GM12878 (cell line): ENCODE measurements around the gene TNFSF13. TPM values are rescaled to one million over a fixed set of nuclear protein-coding genes. Genes with fewer than 3 reads are reported as not detected.
A peak's percentile ranks its signal among the peaks of the same experiment; 100 is the strongest.

ENCODE experiments used
- ATAC-seq: fragments of 200-7000 bp; cut with Tn5 transposase; 3 replicates; pipeline ENCODE4 v1.9.1; 2020; ENCODE audit warnings: mild to moderate bottlenecking, moderate library complexity
- BruUV-seq: library from RNA; stranded (reverse); fragments of 400-500 nt; replicated peaks from 2 replicates; lab custom pipeline; 2021; lab: Mats Ljungman, UMichigan
- CTCF ChIA-PET: fragments of 300-600 bp; sonication (Branson Sonifier 250); formaldehyde crosslinking; extraction: SDS; loops from one replicate; lab custom pipeline; 2021; ENCODE audit warnings: inconsistent platforms; lab: Yijun Ruan, JAX
- POLR2A ChIA-PET: fragments of 350-600 bp; formaldehyde crosslinking; extraction: SDS; loops from one replicate; lab custom pipeline; 2021; ENCODE audit warnings: inconsistent platforms; lab: Charles Lee
- RAD21 ChIA-PET: fragments of 300-600 bp; sonication (Branson Sonifier 250); formaldehyde crosslinking; loops from one replicate; lab custom pipeline; 2023; ENCODE audit warnings: antibody characterized with exemption; ENCODE audit not compliant: unreplicated experiment; lab: Charles Lee
- SMC1A ChIA-PET: fragments of 300-600 bp; sonication (Branson Sonifier 250); formaldehyde crosslinking; loops from one replicate; lab custom pipeline; 2023; ENCODE audit not compliant: unreplicated experiment, uncharacterized antibody; lab: Charles Lee
- DNase-seq: peaks from one replicate; pipeline ENCODE4 v3.0.0-alpha.2; 2011; ENCODE audit warnings: low read depth, low spot score
- FAIRE-seq: peaks from 3 replicates; lab custom pipeline; 2011; peaks lifted over from hg19 to GRCh38; lab: Jason Lieb, UNC
- H2AFZ ChIP-seq: 2 replicates; pipeline ENCODE4 v1.6.0; 2011; ENCODE audit warnings: low read depth, low read length, control low read depth; ENCODE audit not compliant: control insufficient read depth
- H3K27ac ChIP-seq: 2 replicates; pipeline ENCODE4 v1.5.1; 2011; ENCODE audit warnings: control low read depth; ENCODE audit not compliant: control insufficient read depth, insufficient read depth
- H3K27me3 ChIP-seq, 2 experiments: replicated peaks in 1 of 2; 2 replicates each; pipeline versions ENCODE4 v1.6.0 to v1.6.1; 2011; ENCODE audit warnings: low read length in 1 of 2; ENCODE audit not compliant: control insufficient read depth in 2 of 2, insufficient read depth in 2 of 2
- H3K36me3 ChIP-seq, 2 experiments: 2 replicates each; pipeline ENCODE4 v1.5.1; 2011; ENCODE audit warnings: low read length in 1 of 2; ENCODE audit not compliant: control insufficient read depth in 2 of 2, insufficient read depth in 2 of 2
- H3K4me1 ChIP-seq: 2 replicates; pipeline ENCODE4 v1.6.1; 2011; ENCODE audit warnings: mild to moderate bottlenecking, low read length, moderate library complexity, mixed read lengths; ENCODE audit not compliant: control insufficient read depth, insufficient read depth
- H3K4me2 ChIP-seq: 2 replicates; pipeline ENCODE4 v1.6.0; 2011; ENCODE audit warnings: control low read depth; ENCODE audit not compliant: control insufficient read depth, insufficient read depth
- H3K4me3 ChIP-seq: fragments of 200-600 bp; sonication (generic); 2 replicates; pipeline ENCODE4 v1.5.1; 2016
- H3K79me2 ChIP-seq: 2 replicates; pipeline ENCODE4 v1.6.0; 2011; ENCODE audit warnings: low read length; ENCODE audit not compliant: control insufficient read depth, insufficient read depth
- H3K9ac ChIP-seq: 2 replicates; pipeline ENCODE4 v1.8.0; 2011; ENCODE audit warnings: low read length, control low read depth, mixed read lengths; ENCODE audit not compliant: control insufficient read depth, insufficient read depth
- H3K9me3 ChIP-seq: replicated peaks from 3 replicates; pipeline ENCODE4 v1.5.1; 2011; ENCODE audit warnings: mild to moderate bottlenecking, low read length; ENCODE audit not compliant: control insufficient read depth, insufficient read depth
- H4K20me1 ChIP-seq: 2 replicates; pipeline ENCODE4 v1.6.0; 2011; ENCODE audit not compliant: control insufficient read depth, insufficient read depth
- BRCA1 ChIP-seq: IDR thresholded peaks from 2 replicates; pipeline ENCODE4 v1.6.1; 2011; ENCODE audit warnings: low read depth, low read length, improper control_type of control experiment
- HDGF ChIP-seq: fragments of 450-650 bp; IDR thresholded peaks from 2 replicates; pipeline ENCODE4 v1.6.1; 2016; ENCODE audit warnings: antibody characterized with exemption
- PML ChIP-seq: IDR thresholded peaks from 2 replicates; pipeline ENCODE4 v1.6.1; 2012; ENCODE audit warnings: low read length, inconsistent platforms
- TAF1 ChIP-seq: IDR thresholded peaks from 2 replicates; pipeline ENCODE4 v1.6.1; 2011; ENCODE audit warnings: mild to moderate bottlenecking, low read depth, low read length, borderline replicate concordance
- WGBS: methylation state at CpG from one replicate; pipeline ENCODE4 v1.1.6; 2016; ENCODE audit warnings: low lambda C conversion rate; ENCODE audit not compliant: insufficient replicate concordance, insufficient coverage; ENCODE audit errors: missing lambda C conversion rate; 5-methylcytosine and 5-hydroxymethylcytosine counted together
- in situ Hi-C: fragments of 300-500 bp; cut with MboI; formaldehyde crosslinking; loops from 9 replicates; pipeline ENCODE4 v1.14.3; 2018; ENCODE audit warnings: mixed read lengths
- intact Hi-C: fragments of 100-400 bp; cut with micrococcal nuclease; formaldehyde crosslinking; loops from one replicate; pipeline ENCODE4 v1.14.2; 2022; ENCODE audit not compliant: unreplicated experiment
- polyA plus RNA-seq, 11 experiments: library from polyadenylated mRNA; depleted of rRNA in 4 of 11; unstranded in 6 of 11; stranded (reverse) in 5 of 11; fragments of >200 nt; fragmentation: Nextera tagmentation in 4 of 11; fragmentation: Illumina TruSeq in 1 of 11; extraction: Ambion mirVana in 4 of 11; extraction: Trizol in 1 of 11; gene quantifications; 1 replicate in 1 of 11; 2 replicates in 10 of 11; pipeline versions ENCODE4 v1.2.1 to v1.2.3, GENCODE V29; 2011 to 2016; ENCODE audit warnings: inconsistent platforms in 2 of 11, missing spikeins in 2 of 11, low read depth in 1 of 11
- total RNA-seq, 4 experiments: library from RNA; depleted of rRNA in 3 of 4; stranded (reverse); fragments of >200 nt in 3 of 4; fragmentation: Illumina TruSeq in 1 of 4; extraction: Trizol in 1 of 4; gene quantifications; 2 replicates each; pipeline versions ENCODE4 v1.2.1 to v1.2.3, GENCODE V29; 2013 to 2021
- TF ChIP-seq, protein P1 (sequence below): fragments of 150-350 bp; IDR thresholded peaks from 2 replicates; pipeline ENCODE4 v1.6.1; 2016; ENCODE audit warnings: low read depth, low read length
- TF ChIP-seq, protein P2 (sequence below): fragments of 450-650 bp; IDR thresholded peaks from 2 replicates; pipeline ENCODE4 v1.6.1; 2016; ENCODE audit warnings: mild to moderate bottlenecking, moderate library complexity, borderline replicate concordance
- TF ChIP-seq, protein P3 (sequence below): fragments of 450-650 bp; IDR thresholded peaks from 2 replicates; pipeline ENCODE4 v1.6.1; 2017; ENCODE audit warnings: mild to moderate bottlenecking

The TNFSF13 gene
- total and polyA plus RNA-seq, 10 of the 15 experiments (the other 5 are each of a cell fraction or from before 2014, with no cell fraction given), result 0.56 to 14.6 (median 9.7) TPM

DNA sequence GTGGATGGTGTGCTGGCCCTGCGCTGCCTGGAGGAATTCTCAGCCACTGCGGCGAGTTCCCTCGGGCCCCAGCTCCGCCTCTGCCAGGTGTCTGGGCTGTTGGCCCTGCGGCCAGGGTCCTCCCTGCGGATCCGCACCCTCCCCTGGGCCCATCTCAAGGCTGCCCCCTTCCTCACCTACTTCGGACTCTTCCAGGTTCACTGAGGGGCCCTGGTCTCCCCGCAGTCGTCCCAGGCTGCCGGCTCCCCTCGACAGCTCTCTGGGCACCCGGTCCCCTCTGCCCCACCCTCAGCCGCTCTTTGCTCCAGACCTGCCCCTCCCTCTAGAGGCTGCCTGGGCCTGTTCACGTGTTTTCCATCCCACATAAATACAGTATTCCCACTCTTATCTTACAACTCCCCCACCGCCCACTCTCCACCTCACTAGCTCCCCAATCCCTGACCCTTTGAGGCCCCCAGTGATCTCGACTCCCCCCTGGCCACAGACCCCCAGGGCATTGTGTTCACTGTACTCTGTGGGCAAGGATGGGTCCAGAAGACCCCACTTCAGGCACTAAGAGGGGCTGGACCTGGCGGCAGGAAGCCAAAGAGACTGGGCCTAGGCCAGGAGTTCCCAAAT, 1.3 kb upstream of the TNFSF13 start:
- intact Hi-C loops, result no loop called here
- peak overlapping the region; percentile 84; the same call in 1 of the 2 replicates for H3K27ac ChIP-seq

More for the DNA sequence above, 1.3 kb upstream of the TNFSF13 start:
- TF ChIP-seq, protein P1, sequence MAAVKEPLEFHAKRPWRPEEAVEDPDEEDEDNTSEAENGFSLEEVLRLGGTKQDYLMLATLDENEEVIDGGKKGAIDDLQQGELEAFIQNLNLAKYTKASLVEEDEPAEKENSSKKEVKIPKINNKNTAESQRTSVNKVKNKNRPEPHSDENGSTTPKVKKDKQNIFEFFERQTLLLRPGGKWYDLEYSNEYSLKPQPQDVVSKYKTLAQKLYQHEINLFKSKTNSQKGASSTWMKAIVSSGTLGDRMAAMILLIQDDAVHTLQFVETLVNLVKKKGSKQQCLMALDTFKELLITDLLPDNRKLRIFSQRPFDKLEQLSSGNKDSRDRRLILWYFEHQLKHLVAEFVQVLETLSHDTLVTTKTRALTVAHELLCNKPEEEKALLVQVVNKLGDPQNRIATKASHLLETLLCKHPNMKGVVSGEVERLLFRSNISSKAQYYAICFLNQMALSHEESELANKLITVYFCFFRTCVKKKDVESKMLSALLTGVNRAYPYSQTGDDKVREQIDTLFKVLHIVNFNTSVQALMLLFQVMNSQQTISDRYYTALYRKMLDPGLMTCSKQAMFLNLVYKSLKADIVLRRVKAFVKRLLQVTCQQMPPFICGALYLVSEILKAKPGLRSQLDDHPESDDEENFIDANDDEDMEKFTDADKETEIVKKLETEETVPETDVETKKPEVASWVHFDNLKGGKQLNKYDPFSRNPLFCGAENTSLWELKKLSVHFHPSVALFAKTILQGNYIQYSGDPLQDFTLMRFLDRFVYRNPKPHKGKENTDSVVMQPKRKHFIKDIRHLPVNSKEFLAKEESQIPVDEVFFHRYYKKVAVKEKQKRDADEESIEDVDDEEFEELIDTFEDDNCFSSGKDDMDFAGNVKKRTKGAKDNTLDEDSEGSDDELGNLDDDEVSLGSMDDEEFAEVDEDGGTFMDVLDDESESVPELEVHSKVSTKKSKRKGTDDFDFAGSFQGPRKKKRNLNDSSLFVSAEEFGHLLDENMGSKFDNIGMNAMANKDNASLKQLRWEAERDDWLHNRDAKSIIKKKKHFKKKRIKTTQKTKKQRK, result no peak
- TF ChIP-seq TAF1 (no peak), PML (no peak), BRCA1 (no peak), HDGF (no peak)
- TF ChIP-seq, protein P2, sequence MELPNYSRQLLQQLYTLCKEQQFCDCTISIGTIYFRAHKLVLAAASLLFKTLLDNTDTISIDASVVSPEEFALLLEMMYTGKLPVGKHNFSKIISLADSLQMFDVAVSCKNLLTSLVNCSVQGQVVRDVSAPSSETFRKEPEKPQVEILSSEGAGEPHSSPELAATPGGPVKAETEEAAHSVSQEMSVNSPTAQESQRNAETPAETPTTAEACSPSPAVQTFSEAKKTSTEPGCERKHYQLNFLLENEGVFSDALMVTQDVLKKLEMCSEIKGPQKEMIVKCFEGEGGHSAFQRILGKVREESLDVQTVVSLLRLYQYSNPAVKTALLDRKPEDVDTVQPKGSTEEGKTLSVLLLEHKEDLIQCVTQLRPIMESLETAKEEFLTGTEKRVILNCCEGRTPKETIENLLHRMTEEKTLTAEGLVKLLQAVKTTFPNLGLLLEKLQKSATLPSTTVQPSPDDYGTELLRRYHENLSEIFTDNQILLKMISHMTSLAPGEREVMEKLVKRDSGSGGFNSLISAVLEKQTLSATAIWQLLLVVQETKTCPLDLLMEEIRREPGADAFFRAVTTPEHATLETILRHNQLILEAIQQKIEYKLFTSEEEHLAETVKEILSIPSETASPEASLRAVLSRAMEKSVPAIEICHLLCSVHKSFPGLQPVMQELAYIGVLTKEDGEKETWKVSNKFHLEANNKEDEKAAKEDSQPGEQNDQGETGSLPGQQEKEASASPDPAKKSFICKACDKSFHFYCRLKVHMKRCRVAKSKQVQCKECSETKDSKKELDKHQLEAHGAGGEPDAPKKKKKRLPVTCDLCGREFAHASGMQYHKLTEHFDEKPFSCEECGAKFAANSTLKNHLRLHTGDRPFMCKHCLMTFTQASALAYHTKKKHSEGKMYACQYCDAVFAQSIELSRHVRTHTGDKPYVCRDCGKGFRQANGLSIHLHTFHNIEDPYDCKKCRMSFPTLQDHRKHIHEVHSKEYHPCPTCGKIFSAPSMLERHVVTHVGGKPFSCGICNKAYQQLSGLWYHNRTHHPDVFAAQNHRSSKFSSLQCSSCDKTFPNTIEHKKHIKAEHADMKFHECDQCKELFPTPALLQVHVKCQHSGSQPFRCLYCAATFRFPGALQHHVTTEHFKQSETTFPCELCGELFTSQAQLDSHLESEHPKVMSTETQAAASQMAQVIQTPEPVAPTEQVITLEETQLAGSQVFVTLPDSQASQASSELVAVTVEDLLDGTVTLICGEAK, result no peak
- TF ChIP-seq, protein P3, sequence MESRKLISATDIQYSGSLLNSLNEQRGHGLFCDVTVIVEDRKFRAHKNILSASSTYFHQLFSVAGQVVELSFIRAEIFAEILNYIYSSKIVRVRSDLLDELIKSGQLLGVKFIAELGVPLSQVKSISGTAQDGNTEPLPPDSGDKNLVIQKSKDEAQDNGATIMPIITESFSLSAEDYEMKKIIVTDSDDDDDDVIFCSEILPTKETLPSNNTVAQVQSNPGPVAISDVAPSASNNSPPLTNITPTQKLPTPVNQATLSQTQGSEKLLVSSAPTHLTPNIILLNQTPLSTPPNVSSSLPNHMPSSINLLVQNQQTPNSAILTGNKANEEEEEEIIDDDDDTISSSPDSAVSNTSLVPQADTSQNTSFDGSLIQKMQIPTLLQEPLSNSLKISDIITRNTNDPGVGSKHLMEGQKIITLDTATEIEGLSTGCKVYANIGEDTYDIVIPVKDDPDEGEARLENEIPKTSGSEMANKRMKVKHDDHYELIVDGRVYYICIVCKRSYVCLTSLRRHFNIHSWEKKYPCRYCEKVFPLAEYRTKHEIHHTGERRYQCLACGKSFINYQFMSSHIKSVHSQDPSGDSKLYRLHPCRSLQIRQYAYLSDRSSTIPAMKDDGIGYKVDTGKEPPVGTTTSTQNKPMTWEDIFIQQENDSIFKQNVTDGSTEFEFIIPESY, result no peak
- no TSS peak for BruUV-seq
- ATAC-seq (no peak), FAIRE-seq (no peak), DNase-seq (no peak)
- H2AFZ ChIP-seq, result no peak overlapping the region; the same call in 1 of the 2 replicates
- H3K4me3 ChIP-seq, result no peak overlapping the region
- 66% methylated on average over 18 of the region's 19 CpGs for WGBS
- H3K9ac ChIP-seq, result peak overlapping the region; percentile 70
- in situ Hi-C loops, result loop anchor here (25.0 kb wide), 1 partner anchor 520 kb away; the partner anchor contains the start of genes SLC16A11 and SLC16A13
- H3K36me3 ChIP-seq, result no peaks in the 10 kb centered on the region
- H3K4me1 ChIP-seq, result peaks cover 49% of the 10 kb centered on the region
- H3K79me2 ChIP-seq, result peaks cover 9% of the 10 kb centered on the region
- CTCF ChIA-PET, result interaction anchor here (0.8 to 6.2 kb wide), 5 partner anchors 11 to 201 kb away, joined by 3 to 192 read pairs (median 17); partner anchors contain the start of gene TMEM95
- peak overlapping the region; percentile 92; the same call in 1 of the 2 replicates for H3K4me2 ChIP-seq
- H4K20me1 ChIP-seq, result no peaks in the 10 kb centered on the region
- H3K27me3 ChIP-seq, result no peaks in the 10 kb centered on the region
- POLR2A ChIA-PET, result interaction anchor here (0.5 to 4.2 kb wide), 5 partner anchors 27 to 317 kb away, joined by 3 to 36 read pairs (median 7); partner anchors contain the start of genes ACAP1, MPDU1, TP53 and WRAP53
- SMC1A ChIA-PET, result interaction anchor here (0.7 to 4.9 kb wide), 11 partner anchors 16 to 121 kb away, joined by 3 to 35 read pairs (median 4); partner anchors contain the start of genes CD68 and TMEM102
- RAD21 ChIA-PET, result interaction anchor here (1.1 to 4.9 kb wide), 4 partner anchors 10 to 202 kb away, joined by 3 to 84 read pairs (median 18); partner anchors contain the start of gene TMEM95
- H3K9me3 ChIP-seq, result no peaks in the 10 kb centered on the region
